GM19238 (cell line): ENCODE data around the gene ANKRD63.

Experiments used
- DNase-seq: peaks from one replicate; pipeline ENCODE4 v3.0.0; 2011; ENCODE audit warnings: low spot score; ENCODE audit not compliant: insufficient read length

The ANKRD63 gene

DNA sequence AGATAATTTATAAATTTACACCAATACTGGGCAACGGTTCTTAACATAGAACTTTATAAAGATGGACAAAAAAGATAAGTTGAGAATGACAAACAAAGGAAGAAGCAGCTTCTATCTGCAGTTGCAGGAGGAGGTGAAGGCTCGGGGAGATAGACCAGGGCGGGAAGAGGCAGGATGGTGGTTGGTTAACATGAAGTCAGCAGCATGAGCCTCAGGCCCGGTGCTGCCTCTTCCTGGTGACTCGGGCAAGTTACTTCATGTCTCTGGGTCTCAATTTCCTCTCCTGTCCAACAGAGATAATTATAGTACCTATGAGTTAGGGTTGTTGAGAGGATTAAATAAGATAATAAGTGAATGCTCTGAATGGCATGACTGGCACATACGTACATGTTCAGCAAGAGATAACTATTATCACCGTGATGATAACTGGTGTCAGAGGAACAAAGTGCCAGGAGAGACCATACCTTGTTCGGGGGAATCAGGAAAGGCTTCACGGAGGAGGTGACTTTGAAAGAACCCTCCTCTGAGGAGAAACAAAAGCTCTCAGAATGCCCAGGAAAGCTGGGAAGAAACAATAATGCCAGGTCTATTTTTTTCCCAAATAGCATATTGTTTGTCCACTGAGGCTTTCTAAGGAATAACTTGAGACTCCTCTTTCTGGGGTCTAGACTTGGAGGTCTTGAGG, 39.6 kb downstream of the ANKRD63 start:
- no peak for DNase-seq

DNA sequence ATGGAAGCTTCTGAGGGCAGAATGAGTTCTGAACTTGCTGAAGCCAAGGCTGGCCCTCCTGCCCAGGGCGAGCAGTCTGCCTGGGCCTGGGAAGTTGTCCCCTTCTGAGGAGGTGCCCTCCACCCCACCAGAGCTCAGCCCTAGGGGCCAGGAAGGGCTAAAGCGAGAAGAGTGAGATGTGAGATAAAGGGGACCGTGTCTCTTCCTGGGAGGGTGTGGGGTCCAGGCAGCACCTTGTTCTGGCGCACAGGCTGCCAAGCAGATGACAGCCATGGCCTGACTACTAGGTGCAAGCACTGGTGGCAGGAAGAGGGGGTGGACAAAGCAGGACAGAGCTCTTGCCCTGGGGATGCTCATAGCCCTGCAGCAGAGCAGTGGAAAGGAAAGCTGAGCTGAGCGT, 40.3 kb downstream of the ANKRD63 start:
- DNase-seq: no peak

DNA sequence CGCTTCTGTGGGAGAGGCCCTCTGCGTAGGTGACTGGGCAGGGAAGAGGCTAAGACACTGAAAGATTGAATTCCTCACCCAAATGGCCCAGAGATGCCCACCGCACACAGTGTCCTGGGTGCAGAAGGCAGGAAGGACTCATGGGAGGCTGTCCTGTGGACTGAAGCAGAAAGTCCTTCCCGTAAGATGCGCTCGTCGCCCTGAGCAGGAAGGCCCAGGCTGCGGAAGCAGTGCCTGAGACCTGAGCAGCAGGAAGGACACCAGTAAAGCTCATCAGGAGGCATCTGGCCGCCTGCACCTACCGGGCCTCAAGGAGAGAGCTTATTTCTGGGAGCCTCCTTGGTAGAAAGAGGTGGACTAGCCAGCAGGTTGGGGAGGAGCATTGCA, 40.7 kb downstream of the ANKRD63 start:
- no peak for DNase-seq

DNA sequence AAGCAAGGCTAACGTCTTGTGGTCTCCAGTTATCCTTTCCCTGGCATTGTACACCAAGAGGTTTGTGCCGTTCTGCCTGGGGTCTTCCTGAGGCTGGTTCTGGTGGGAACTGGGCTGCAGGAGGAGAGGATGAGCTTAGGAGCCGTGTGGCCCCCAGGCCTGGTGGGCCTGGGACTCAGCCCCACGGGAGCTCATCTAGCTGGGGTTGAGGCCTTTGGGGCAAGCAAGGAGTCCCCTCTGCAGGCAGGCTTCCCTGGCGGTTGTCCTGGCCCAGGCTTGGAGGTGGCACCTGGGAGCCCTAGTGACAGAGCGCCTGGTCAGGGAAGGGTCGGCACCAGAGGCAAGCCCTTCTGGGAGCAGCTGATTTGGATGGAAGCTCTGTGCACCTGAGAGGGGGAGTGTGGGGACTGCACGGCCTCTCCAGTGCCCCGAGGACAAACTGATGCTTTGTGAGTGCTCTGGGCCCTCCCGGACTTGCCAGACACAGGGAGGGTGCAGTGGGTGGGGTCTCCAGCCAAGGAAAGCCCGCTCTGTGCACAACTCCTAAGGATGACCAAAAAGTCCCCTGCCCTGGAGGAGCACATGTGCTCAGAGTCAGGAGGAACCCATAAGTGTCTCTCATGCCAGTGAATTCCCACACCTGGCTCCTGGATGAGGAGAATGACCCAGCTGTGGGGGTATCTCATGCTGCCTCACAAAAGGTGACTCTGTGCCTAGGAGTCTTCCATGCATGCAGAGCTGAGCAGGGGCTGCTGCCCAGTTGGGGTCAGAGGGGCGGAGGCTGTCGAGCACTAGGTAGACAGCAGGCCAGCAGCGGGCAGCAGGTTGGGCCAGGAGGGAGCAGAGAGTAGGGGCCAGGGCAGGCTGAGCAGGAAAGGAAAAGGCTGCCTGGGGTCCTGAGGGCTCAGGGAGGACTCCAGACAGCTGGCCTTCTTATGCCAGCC, 41.3 kb downstream of the ANKRD63 start:
- no peak for DNase-seq

DNA sequence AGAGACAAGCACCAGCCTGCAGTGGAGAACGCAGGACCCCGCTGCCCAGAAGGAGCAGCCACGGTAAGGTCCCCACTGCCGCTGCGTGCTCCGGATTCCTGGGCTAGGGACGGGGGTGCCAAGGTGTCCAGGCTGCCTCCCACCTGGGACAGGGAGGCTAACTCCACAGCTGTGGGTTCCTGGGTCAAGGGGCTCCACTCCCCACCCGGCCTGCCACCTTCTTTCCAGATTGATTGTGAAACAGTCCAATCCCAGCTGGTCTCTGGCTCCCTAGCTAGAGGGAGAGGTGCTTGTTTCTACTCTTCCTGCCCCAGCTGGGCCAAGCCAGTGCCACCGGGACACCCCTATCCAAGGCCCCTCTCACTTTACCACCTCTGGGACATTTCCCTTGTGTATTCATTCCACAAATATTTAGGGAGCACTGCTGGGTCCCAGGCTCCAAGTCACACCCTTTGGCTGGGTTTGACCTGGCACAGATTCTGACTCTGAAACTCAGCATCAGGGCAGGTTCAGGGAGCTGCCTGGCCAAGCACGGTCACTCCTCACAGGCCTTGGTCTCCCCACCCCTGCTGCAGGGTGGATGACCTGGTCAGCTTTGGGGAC, 42.1 kb downstream of the ANKRD63 start:
- DNase-seq: no peak

DNA sequence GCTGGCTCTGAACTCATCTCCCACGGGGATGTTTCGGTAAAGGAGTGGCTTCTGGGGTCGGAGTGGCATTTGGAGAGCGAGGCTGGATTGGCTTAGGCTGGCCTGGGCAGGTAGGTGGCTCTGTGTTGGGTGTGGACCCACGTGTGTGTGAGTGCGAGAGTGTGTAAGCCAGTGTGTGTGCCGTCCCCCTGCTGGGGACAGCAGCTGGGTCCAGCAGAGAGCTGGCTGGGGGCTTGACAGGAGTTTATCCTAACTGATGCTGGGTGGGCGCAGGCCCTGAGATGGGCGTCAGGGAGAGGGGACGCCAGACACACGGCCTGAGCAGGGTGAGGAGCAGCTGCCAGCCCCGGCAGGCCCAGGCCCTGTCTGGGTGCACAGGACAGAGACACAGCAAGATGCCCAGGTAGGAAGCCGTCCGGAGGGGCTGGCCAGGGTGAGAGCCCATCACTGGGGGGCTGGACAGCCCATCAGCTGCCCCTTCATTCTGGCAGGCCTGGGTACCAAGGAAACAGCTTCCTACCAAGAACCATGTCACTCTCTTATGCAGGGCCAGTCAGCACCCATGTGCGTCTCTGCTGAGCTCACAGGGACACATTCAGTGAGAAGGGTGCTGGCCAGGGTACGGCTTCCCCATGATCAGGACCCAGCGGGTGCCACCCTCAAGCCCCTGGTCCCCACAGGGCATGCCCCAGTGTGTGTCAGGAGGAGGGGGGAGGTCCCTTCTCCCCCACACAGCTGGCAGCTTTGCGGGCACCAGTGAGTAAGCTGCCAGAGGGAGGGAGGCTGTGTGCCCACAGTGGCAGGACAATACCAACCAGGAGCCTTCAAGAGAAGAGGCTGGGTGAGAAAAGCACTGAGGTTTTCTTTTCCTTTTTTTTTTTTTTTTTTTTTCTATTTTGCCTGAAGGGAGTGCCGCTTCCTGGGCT, 42.9 kb downstream of the ANKRD63 start:
- DNase-seq: no peak

DNA sequence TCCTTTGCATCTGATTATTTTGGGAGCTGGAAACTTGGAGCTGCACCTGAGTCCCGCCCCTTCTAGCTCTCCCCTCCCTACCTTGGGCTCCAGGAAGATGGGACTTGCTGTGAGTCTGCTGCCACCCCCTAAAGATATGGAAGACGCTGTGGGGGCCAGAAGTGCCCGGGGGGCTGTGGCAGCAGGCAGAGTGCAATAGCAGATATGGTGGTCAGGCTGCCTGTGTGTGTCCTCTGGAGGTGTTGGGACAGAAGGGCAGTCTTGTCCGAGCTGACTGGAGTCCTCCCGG, 43.5 kb downstream of the ANKRD63 start:
- no peak for DNase-seq

DNA sequence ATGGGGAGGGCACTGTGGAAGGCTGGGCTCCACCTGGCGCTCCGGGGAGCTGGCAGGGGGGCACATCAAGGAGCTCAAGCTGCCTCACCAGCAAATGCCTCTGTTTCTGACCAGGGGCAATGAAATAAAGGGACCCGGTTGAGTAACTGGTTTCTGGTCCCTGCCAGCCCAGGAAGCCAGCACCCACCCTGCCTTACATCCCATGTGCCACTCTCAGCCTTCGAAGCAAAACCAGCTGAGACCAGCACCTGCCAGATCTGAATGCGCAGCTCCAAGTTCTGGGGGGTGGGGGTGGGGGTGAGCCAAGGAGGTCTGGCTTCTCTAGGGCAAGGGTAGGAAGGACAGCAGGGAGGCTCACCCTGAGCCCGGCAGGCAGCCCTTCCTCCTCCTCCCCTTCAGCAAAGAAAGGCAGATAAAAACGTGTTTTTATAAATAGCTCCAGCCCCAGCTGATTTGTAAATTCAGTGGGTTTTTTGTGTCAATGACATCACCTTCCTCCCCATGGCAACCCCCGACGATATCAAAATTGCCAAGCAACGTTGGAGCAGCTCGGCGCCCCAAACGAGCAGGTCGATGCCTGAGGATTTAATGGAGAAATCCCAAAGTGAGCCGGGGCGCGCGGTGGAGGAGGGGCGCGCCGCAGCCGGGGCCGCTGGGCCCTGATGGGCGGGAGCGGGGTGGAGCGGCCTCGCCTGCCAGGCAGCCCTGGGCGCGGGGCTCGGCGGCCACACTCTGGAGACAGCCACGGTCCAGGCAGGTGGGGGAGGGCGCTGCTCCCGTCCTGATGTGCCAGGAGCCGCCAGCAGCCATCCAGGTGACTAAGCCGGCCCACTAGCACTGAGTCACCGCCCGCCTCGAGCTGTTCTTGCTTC, 44.1 kb downstream of the ANKRD63 start, which contains the start of gene PAK6:
Gene PAK6, plus strand, starts transcription at position 532 of the 872 bp plus-strand sequence. CDS start 25,723 bp downstream, outside the sequence.
- no peak for DNase-seq

DNA sequence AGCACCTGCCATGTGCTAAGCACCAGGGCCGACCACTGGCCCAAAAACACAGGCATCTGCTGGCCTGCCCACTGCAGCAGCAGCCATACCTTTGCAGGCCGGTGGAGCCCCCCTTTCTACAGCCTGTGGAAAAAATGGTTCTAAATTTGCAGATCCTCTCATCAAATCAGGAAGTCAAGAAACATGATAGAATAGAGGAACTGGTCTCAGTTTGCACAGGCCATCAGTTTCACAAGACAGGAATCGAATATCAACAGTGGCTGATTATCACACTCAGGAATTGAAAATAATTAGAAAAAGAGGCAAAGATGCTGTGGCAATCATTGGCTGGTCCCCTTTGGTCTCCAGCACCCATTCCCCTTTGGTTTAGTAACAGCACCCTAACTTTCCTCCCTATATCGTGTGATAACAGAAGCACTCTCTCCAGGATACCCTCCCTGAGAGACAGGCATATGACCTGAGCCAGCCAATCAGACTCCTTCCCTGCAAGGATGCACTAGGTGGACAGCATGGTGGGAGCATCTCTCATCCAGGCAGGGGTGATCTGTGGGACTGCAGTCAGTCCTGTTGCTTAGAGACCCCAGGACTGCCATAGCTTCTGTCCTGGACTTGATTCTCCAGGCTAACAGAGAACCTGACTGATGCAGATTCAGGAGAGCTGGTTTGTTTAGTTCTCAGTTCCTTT, 47.5 kb downstream of the ANKRD63 start:
- DNase-seq: no peak

DNA sequence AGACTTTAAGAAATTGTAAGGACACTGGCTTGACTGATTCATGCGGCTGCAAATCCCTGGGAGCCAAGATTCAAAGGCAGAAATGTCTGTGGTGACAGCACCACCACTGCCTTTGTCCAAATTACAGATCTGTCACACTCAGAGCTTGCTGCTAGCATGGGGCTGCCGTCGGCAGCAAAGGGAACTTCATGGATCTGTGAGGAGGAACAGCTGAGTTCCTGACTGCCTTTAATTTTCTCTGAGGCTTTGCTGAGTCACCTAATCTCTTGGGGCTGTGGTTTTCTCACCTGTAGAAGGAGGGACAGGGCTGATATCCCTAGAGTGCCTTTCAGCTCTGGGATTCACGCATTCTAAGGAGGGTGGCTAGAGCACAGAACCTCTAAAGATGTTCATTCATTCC, 48.1 kb downstream of the ANKRD63 start:
- no peak for DNase-seq

DNA sequence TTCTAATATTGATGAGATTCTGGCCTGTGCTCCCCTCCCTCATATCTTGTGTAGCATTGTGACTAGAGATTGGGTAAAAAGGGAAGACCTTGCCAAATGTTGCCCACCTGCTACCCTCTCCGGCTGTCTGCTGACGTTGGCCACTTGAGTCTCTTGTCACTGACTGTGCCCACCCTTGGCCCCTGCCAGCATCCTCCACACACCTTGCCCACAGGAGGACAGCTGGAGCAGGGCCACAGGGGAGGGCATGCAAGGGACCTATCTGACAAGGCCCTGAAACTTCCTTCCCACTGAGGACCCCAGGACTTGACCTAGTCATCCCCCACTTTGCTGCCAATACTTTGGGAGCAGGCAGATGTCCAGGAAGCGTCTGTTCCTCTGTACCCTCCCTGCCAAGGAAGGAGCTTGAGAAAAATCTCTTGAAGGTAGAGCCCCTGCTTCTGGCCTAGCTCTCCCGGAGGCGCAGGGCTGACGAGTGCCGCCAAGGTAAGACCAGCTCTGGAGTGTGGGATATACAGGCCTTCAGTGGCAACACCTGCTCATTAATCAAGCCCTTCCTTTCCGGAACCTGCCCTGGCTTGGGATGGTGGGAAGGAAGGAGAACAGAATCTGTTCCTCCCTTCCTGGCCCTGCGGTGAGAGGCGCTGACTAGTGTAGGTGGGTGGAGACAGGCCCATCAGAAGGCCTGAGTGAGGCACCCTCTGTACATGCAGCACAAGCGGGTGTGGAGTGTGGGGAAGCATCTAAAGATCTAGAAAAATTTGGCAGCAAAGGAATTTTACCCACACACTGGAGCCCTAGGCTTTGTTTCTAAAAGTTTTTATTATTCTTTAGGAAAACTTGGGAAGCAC, 48.9 kb downstream of the ANKRD63 start:
- no peak for DNase-seq

DNA sequence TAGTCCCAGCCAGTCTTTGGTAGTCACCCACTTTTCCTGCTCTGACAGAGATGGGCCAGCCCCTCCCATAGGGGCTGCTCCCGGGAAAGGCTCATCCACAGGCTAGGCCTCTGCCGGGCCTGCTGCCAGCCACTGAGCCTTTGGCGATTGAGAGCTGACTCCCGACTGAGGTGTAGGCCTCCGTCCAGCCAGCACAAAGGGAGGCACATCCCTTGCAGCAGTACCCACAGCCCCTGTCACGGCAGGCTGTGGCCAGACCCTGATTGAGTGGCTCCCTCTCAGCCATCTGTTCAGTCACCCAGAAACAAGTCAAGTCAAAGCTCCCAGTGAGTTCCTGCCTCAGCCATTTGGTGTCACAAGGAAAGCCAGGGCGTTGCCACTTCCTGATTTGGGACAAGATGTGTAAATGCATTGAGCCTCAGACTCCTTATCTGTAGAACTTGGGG, 50.2 kb downstream of the ANKRD63 start:
- DNase-seq: no peak
